ENCODE measurements around the gene CCDC63. TPM values are rescaled to one million over a fixed set of nuclear protein-coding genes. Genes with fewer than 3 reads are reported as not detected.

The CCDC63 gene
- total RNA-seq, 1 donor from 2014 or later: not detected

GRCh38 chr12:110869803-110870202 lies 23.0 kb downstream of the CCDC63 start:
- ATAC-seq: no peak
- no peak for DNase-seq
- intact Hi-C loops (cut with micrococcal nuclease): no loop called here

GRCh38 chr12:110872100-110872499 lies 25.3 kb downstream of the CCDC63 start:
- DNase-seq: no peak
- intact Hi-C loops (cut with micrococcal nuclease): no loop called here
- no peak for ATAC-seq

- no peak for ATAC-seq
Observed at GRCh38 chr12:110874351-110874750, 27.6 kb downstream of the CCDC63 start.

GRCh38 chr12:110874781-110875180 lies 28.0 kb downstream of the CCDC63 start:
- intact Hi-C loops (cut with micrococcal nuclease): no loop called here
- ATAC-seq: no peak
- DNase-seq: no peak

More at GRCh38 chr12:110874351-110874750, 27.6 kb downstream of the CCDC63 start:
- intact Hi-C loops (cut with micrococcal nuclease): no loop called here
- no peak for DNase-seq

GRCh38 chr12:110880651-110881050 lies 33.9 kb downstream of the CCDC63 start:
- ATAC-seq (no peak), DNase-seq (no peak)
- intact Hi-C loops (cut with micrococcal nuclease): no loop called here

- no peak for ATAC-seq
- DNase-seq: no peak
- intact Hi-C loops (cut with micrococcal nuclease): no loop called here
Observed at GRCh38 chr12:110883251-110883650, 36.5 kb downstream of the CCDC63 start.

GRCh38 chr12:110885152-110885840 lies 38.5 kb downstream of the CCDC63 start:
- ATAC-seq: peak; percentile 36
- no peak for DNase-seq
- intact Hi-C loops (cut with micrococcal nuclease): loop anchor here (5.0 kb wide), 1 partner anchor 438 kb away; no protein-coding TSS in a partner anchor

GRCh38 chr12:110888256-110888991 lies 41.6 kb downstream of the CCDC63 start:
- ATAC-seq: no peak
- intact Hi-C loops (cut with micrococcal nuclease): loop anchor here (5.0 kb wide), 1 partner anchor 441 kb away; no protein-coding TSS in a partner anchor
- DNase-seq: no peak

GRCh38 chr12:110889361-110889760 lies 42.6 kb downstream of the CCDC63 start:
- intact Hi-C loops (cut with micrococcal nuclease): loop anchor here (5.0 kb wide), 1 partner anchor 442 kb away; no protein-coding TSS in a partner anchor
- no peak for DNase-seq
- no peak for ATAC-seq

- ATAC-seq (no peak), DNase-seq (no peak)
- intact Hi-C loops (cut with micrococcal nuclease): loop anchor here (5.0 kb wide), 1 partner anchor 403 kb away; no protein-coding TSS in a partner anchor
Observed at GRCh38 chr12:110893956-110894355, 47.2 kb downstream of the CCDC63 start.

- no peak for DNase-seq
- intact Hi-C loops (cut with micrococcal nuclease): no loop called here
- no peak for ATAC-seq
Observed at GRCh38 chr12:110896559-110896958, 49.8 kb downstream of the CCDC63 start.

GRCh38 chr12:110901401-110901800 lies 54.6 kb downstream of the CCDC63 start:
- DNase-seq: no peak
- ATAC-seq: no peak
- intact Hi-C loops (cut with micrococcal nuclease): no loop called here

- intact Hi-C loops (cut with micrococcal nuclease): no loop called here
- DNase-seq (no peak), ATAC-seq (no peak)
Observed at GRCh38 chr12:110903511-110903910, 56.7 kb downstream of the CCDC63 start.

- no peak for DNase-seq
- intact Hi-C loops (cut with micrococcal nuclease): no loop called here
- no peak for ATAC-seq
Observed at GRCh38 chr12:110906083-110906482, 59.3 kb downstream of the CCDC63 start.

- DNase-seq (no peak), ATAC-seq (no peak)
- intact Hi-C loops (cut with micrococcal nuclease): no loop called here
Observed at GRCh38 chr12:110906516-110906915, 59.7 kb downstream of the CCDC63 start.

GRCh38 chr12:110906985-110907384 lies 60.2 kb downstream of the CCDC63 start:
- intact Hi-C loops (cut with micrococcal nuclease): no loop called here
- ATAC-seq (no peak), DNase-seq (no peak)

- peak; percentile 8 for ATAC-seq
- peak; percentile 46 for DNase-seq
- intact Hi-C loops (cut with micrococcal nuclease): no loop called here
Observed at GRCh38 chr12:110907583-110907982, 60.8 kb downstream of the CCDC63 start.

- DNase-seq (peak; percentile 63), ATAC-seq (peak; percentile 63)
- intact Hi-C loops (cut with micrococcal nuclease): no loop called here
Observed at GRCh38 chr12:110908377-110909152, 61.8 kb downstream of the CCDC63 start.

GRCh38 chr12:110912263-110912662 lies 65.5 kb downstream of the CCDC63 start:
- intact Hi-C loops (cut with micrococcal nuclease): no loop called here
- DNase-seq: no peak
- no peak for ATAC-seq

Data from left ventricle myocardium superior (tissue), 1 donor.